Loucy (cell line): ENCODE results near the gene SLC19A1.

Experiments
- EZH2phosphoT487 ChIP-seq: fragments of 200-600 bp; IDR thresholded peaks from 2 replicates; pipeline ENCODE4 v1.6.1; 2018; ENCODE audit warnings: antibody characterized with exemption, mild to moderate bottlenecking, moderate library complexity, borderline replicate concordance
- TF ChIP-seq, protein P1 (sequence below): fragments of 200-600 bp; sonication (generic); conservative IDR thresholded peaks from 2 replicates; pipeline ENCODE4 v1.5.1; 2014; ENCODE audit warnings: mild to moderate bottlenecking, antibody characterized with exemption, low read length

DNA sequence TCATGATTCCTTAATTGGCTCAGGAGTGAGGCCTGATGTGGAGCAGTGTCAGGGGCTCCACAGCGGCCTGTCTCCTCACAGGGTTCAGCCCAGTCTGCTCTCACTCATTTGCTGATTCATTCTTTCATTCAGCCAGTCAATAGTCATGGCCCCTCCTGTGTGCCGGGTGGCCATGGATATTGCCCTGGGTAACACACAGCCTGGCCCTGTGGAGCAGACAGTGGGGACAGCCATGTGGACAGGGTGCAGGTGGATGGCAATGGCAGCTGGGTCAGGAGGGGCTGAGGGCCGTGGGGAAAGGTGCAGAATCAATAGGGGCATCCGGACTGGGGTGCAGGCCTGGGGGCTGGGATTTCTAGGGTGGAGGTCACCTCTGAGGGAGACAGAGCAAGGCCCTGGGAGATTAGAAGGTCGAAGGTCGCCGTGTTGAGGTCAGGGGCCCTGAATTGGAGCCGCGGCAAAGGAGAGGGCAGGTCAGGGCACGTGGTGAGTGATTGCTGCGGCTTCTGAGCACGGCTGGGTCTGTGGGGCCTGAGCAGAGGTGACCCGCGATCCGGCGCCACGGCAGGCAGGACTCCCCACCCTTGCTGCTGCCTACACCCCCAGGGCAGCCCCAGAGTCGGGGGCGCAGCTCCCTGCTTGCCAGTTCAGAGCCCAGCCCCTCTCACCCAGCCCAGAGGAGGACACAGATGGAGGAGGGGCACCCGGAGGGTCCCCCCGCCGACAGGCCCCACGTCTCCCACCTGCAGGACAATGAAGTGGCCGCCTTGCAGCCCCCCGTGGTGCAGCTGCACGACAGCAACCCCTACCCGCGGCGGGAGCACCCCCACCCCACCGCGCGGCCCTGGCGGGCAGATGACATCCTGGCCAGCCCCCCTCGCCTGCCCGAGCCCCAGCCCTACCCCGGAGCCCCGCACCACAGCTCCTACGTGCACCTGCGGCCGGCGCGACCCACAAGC is 33.4 kb downstream of the SLC19A1 start:
- TF ChIP-seq, protein P1, sequence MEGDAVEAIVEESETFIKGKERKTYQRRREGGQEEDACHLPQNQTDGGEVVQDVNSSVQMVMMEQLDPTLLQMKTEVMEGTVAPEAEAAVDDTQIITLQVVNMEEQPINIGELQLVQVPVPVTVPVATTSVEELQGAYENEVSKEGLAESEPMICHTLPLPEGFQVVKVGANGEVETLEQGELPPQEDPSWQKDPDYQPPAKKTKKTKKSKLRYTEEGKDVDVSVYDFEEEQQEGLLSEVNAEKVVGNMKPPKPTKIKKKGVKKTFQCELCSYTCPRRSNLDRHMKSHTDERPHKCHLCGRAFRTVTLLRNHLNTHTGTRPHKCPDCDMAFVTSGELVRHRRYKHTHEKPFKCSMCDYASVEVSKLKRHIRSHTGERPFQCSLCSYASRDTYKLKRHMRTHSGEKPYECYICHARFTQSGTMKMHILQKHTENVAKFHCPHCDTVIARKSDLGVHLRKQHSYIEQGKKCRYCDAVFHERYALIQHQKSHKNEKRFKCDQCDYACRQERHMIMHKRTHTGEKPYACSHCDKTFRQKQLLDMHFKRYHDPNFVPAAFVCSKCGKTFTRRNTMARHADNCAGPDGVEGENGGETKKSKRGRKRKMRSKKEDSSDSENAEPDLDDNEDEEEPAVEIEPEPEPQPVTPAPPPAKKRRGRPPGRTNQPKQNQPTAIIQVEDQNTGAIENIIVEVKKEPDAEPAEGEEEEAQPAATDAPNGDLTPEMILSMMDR = no peak
- TF ChIP-seq EZH2phosphoT487 = no peak
